ENCODE data around the gene TPPP2. TPM values are rescaled to one million over a fixed set of nuclear protein-coding genes. Genes with fewer than 3 reads are reported as not detected.

The TPPP2 gene
- total RNA-seq, 1 experiment from 2014 or later: not detected

GRCh38 chr14:21054768-21055145 lies 24.7 kb downstream of the TPPP2 start:
- Histone ChIP-seq H3K27ac (ENCODE audit: low read depth, low read length, poor library complexity, severe bottlenecking) (no peak overlapping the region), H3K27me3 (replicated peaks; ENCODE audit: insufficient read depth, low read depth, low read length, poor library complexity) (no peaks in the 10 kb centered on the region), H3K36me3 (ENCODE audit: insufficient read depth, low read length, poor library complexity, severe bottlenecking) (no peaks in the 10 kb centered on the region), H3K4me3 (ENCODE audit: low read depth, low read length, poor library complexity, severe bottlenecking) (no peak overlapping the region), H3K4me1 (ENCODE audit: insufficient read depth, low read length, poor library complexity, severe bottlenecking) (no peaks in the 10 kb centered on the region), H3K9me3 (ENCODE audit: low read depth, low read length, poor library complexity, severe bottlenecking) (no peaks in the 10 kb centered on the region)
- intact Hi-C loops (cut with micrococcal nuclease; ENCODE audit: unreplicated experiment): no loop called here
- DNase-seq (ENCODE audit: low spot score): no peak
- ChIA-PET POLR2A (ENCODE audit: low non-redundant PET) (no interaction called here), CTCF (no interaction called here)
- BruUV-seq (replicated peaks): no TSS peak
- TF ChIP-seq EZH2 (IDR thresholded peaks at IDR 0.05; ENCODE audit: borderline replicate concordance, low read depth, low read length, poor library complexity, severe bottlenecking): no peak
- TF ChIP-seq, protein P1, sequence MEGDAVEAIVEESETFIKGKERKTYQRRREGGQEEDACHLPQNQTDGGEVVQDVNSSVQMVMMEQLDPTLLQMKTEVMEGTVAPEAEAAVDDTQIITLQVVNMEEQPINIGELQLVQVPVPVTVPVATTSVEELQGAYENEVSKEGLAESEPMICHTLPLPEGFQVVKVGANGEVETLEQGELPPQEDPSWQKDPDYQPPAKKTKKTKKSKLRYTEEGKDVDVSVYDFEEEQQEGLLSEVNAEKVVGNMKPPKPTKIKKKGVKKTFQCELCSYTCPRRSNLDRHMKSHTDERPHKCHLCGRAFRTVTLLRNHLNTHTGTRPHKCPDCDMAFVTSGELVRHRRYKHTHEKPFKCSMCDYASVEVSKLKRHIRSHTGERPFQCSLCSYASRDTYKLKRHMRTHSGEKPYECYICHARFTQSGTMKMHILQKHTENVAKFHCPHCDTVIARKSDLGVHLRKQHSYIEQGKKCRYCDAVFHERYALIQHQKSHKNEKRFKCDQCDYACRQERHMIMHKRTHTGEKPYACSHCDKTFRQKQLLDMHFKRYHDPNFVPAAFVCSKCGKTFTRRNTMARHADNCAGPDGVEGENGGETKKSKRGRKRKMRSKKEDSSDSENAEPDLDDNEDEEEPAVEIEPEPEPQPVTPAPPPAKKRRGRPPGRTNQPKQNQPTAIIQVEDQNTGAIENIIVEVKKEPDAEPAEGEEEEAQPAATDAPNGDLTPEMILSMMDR (conservative IDR thresholded peaks at IDR 0.05; ENCODE audit: low read depth, low read length): no peak

DNA sequence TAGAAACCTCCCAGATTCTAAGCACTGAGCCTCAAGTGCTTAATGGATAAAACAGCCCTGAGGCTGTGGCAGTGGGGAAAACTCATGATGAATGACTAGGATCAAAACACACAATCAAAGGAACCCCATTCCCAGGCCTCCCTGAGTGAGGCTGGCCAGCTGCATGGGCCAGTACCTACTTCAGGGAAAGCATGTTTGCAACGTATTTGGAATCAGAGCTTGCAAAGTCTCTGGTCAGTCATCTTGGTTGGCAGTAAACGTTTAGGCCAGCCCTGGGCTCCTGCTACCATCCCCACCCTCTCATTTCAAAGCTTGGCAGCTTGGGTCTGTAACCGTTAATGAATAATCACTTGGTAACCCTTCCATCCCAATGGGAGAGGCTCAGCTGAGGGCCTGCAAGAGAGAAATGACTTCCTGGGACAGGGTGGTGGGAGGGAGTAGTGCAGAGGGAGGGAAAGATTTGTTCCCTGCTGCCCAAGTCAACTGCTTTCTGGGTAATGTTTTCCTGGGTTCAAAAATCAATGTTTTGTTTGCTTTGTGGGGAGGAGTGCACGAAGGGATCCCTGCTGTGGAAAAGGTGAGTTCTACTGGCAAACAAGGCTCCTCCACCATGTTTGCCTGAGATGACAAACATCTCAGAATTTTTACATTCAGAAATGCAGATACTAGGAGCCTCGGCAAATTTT lies 25.6 kb downstream of the TPPP2 start:
- ChIA-PET CTCF (no interaction called here), POLR2A (ENCODE audit: low non-redundant PET) (no interaction called here)
- Histone ChIP-seq H3K27me3 (replicated peaks; ENCODE audit: insufficient read depth, low read depth, low read length, poor library complexity) (no peaks in the 10 kb centered on the region), H3K9me3 (ENCODE audit: low read depth, low read length, poor library complexity, severe bottlenecking) (no peaks in the 10 kb centered on the region), H3K4me1 (ENCODE audit: insufficient read depth, low read length, poor library complexity, severe bottlenecking) (no peaks in the 10 kb centered on the region), H3K4me3 (ENCODE audit: low read depth, low read length, poor library complexity, severe bottlenecking) (no peak overlapping the region), H3K36me3 (ENCODE audit: insufficient read depth, low read length, poor library complexity, severe bottlenecking) (no peaks in the 10 kb centered on the region), H3K27ac (ENCODE audit: low read depth, low read length, poor library complexity, severe bottlenecking) (no peak overlapping the region)
- DNase-seq (ENCODE audit: low spot score): no peak
- TF ChIP-seq EZH2 (IDR thresholded peaks at IDR 0.05; ENCODE audit: borderline replicate concordance, low read depth, low read length, poor library complexity, severe bottlenecking): no peak
- TF ChIP-seq, protein P1 (conservative IDR thresholded peaks at IDR 0.05; ENCODE audit: low read depth, low read length): no peak
- intact Hi-C loops (cut with micrococcal nuclease; ENCODE audit: unreplicated experiment): no loop called here
- BruUV-seq (replicated peaks): no TSS peak

GRCh38 chr14:21056520-21057163 lies 26.6 kb downstream of the TPPP2 start:
- TF ChIP-seq EZH2 (IDR thresholded peaks at IDR 0.05; ENCODE audit: borderline replicate concordance, low read depth, low read length, poor library complexity, severe bottlenecking): no peak
- TF ChIP-seq, protein P1 (conservative IDR thresholded peaks at IDR 0.05; ENCODE audit: low read depth, low read length): no peak
- POLR2A ChIA-PET (ENCODE audit: low non-redundant PET): no interaction called here

More at GRCh38 chr14:21056520-21057163, 26.6 kb downstream of the TPPP2 start:
- Histone ChIP-seq H3K36me3 (ENCODE audit: insufficient read depth, low read length, poor library complexity, severe bottlenecking) (no peaks in the 10 kb centered on the region), H3K27me3 (replicated peaks; ENCODE audit: insufficient read depth, low read depth, low read length, poor library complexity) (no peaks in the 10 kb centered on the region), H3K4me3 (ENCODE audit: low read depth, low read length, poor library complexity, severe bottlenecking) (no peak overlapping the region), H3K9me3 (ENCODE audit: low read depth, low read length, poor library complexity, severe bottlenecking) (no peaks in the 10 kb centered on the region), H3K4me1 (ENCODE audit: insufficient read depth, low read length, poor library complexity, severe bottlenecking) (no peaks in the 10 kb centered on the region), H3K27ac (ENCODE audit: low read depth, low read length, poor library complexity, severe bottlenecking) (no peak overlapping the region)
- CTCF ChIA-PET: no interaction called here
- BruUV-seq (replicated peaks): no TSS peak
- intact Hi-C loops (cut with micrococcal nuclease; ENCODE audit: unreplicated experiment): no loop called here
- no peak for DNase-seq (ENCODE audit: low spot score)
